ENCODE results near the gene NOXRED1. TPM values are rescaled to one million over a fixed set of nuclear protein-coding genes. Genes with fewer than 3 reads are reported as not detected.

Gene NOXRED1
- total and polyA plus RNA-seq, 2 donors from 2014 or later = 0.28 to 0.57 TPM

DNA sequence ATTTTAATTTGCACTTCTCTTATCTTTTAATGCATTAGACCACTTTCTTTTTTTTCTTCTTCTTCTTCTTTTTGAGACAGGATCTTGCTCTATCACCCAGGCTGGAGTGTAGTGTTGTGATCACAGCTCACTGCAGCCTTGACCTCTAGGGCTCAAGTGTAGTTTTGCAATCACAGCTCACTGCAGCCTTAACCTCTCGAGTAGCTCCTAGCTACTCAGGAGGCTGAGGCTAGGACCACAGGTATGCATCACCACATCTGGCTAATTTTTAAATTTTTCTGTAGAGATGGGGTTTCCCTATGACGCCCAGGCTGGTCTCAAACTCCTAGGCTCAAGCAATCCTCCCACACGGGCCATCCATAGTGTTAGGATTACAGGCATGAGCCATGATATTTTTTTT lies 59.2 kb downstream of the NOXRED1 start:
- TF ChIP-seq, protein P1, sequence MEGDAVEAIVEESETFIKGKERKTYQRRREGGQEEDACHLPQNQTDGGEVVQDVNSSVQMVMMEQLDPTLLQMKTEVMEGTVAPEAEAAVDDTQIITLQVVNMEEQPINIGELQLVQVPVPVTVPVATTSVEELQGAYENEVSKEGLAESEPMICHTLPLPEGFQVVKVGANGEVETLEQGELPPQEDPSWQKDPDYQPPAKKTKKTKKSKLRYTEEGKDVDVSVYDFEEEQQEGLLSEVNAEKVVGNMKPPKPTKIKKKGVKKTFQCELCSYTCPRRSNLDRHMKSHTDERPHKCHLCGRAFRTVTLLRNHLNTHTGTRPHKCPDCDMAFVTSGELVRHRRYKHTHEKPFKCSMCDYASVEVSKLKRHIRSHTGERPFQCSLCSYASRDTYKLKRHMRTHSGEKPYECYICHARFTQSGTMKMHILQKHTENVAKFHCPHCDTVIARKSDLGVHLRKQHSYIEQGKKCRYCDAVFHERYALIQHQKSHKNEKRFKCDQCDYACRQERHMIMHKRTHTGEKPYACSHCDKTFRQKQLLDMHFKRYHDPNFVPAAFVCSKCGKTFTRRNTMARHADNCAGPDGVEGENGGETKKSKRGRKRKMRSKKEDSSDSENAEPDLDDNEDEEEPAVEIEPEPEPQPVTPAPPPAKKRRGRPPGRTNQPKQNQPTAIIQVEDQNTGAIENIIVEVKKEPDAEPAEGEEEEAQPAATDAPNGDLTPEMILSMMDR (IDR thresholded peaks at IDR 0.05; ENCODE audit: borderline replicate concordance, extremely low read depth, insufficient read depth) = no peak
- Histone ChIP-seq H3K36me3 (ENCODE audit: control insufficient read depth in 2 of 3, insufficient read depth in 3 of 3, low read length in 3 of 3) (no peaks in the 10 kb centered on the region), H3K27me3 (ENCODE audit: control insufficient read depth, insufficient read depth, low read length) (no peaks in the 10 kb centered on the region), H3K27ac (ENCODE audit: low read depth in 2 of 2, low read length in 2 of 2) (no peak overlapping the region), H3K4me3 (ENCODE audit: low read length in 3 of 3) (no peak overlapping the region), H3K9ac (ENCODE audit: low read length in 3 of 3) (no peak overlapping the region), H3K4me1 (ENCODE audit: control insufficient read depth in 2 of 3, insufficient read depth in 2 of 3, low read depth in 1 of 3, low read length in 3 of 3) (no peaks in the 10 kb centered on the region), H3K9me3 (ENCODE audit: control insufficient read depth in 2 of 3, insufficient read depth in 1 of 3, low read length in 3 of 3) (no peaks in the 10 kb centered on the region)
- DNase-seq = no peak
- intact Hi-C loops (cut with DNase I) = no loop called here
- FAIRE-seq = no peak

GRCh38 chr14:77359626-77360025 lies 63.7 kb downstream of the NOXRED1 start:
- H3K27ac ChIP-seq (ENCODE audit: low read depth in 2 of 2, low read length in 2 of 2) = no peak overlapping the region
- H3K27me3 ChIP-seq (ENCODE audit: control insufficient read depth, insufficient read depth, low read length) = no peaks in the 10 kb centered on the region
- intact Hi-C loops (cut with DNase I) = no loop called here
- no peak overlapping the region for H3K4me3 ChIP-seq (ENCODE audit: low read length in 3 of 3)
- TF ChIP-seq, protein P1 (IDR thresholded peaks at IDR 0.05; ENCODE audit: borderline replicate concordance, extremely low read depth, insufficient read depth) = no peak
- no peak for FAIRE-seq
- no peaks in the 10 kb centered on the region for H3K9me3 ChIP-seq (ENCODE audit: control insufficient read depth in 2 of 3, insufficient read depth in 1 of 3, low read length in 3 of 3)
- no peak overlapping the region for H3K9ac ChIP-seq (ENCODE audit: low read length in 3 of 3)
- no peaks in the 10 kb centered on the region for H3K36me3 ChIP-seq (ENCODE audit: control insufficient read depth in 2 of 3, insufficient read depth in 3 of 3, low read length in 3 of 3)
- H3K4me1 ChIP-seq (ENCODE audit: control insufficient read depth in 2 of 3, insufficient read depth in 2 of 3, low read depth in 1 of 3, low read length in 3 of 3) = no peaks in the 10 kb centered on the region
- DNase-seq = no peak

GRCh38 chr14:77356899-77357298 lies 66.4 kb downstream of the NOXRED1 start:
- no peaks in the 10 kb centered on the region for H3K9me3 ChIP-seq (ENCODE audit: control insufficient read depth in 2 of 3, insufficient read depth in 1 of 3, low read length in 3 of 3)
- no peak overlapping the region for H3K9ac ChIP-seq (ENCODE audit: low read length in 3 of 3)
- DNase-seq (no peak), FAIRE-seq (no peak)
- no peak overlapping the region for H3K27ac ChIP-seq (ENCODE audit: low read depth in 2 of 2, low read length in 2 of 2)
- intact Hi-C loops (cut with DNase I) = no loop called here
- no peaks in the 10 kb centered on the region for H3K27me3 ChIP-seq (ENCODE audit: control insufficient read depth, insufficient read depth, low read length)
- TF ChIP-seq, protein P1 (IDR thresholded peaks at IDR 0.05; ENCODE audit: borderline replicate concordance, extremely low read depth, insufficient read depth) = no peak
- H3K4me3 ChIP-seq (ENCODE audit: low read length in 3 of 3) = no peak overlapping the region
- no peaks in the 10 kb centered on the region for H3K36me3 ChIP-seq (ENCODE audit: control insufficient read depth in 2 of 3, insufficient read depth in 3 of 3, low read length in 3 of 3)
- H3K4me1 ChIP-seq (ENCODE audit: control insufficient read depth in 2 of 3, insufficient read depth in 2 of 3, low read depth in 1 of 3, low read length in 3 of 3) = no peaks in the 10 kb centered on the region

DNA sequence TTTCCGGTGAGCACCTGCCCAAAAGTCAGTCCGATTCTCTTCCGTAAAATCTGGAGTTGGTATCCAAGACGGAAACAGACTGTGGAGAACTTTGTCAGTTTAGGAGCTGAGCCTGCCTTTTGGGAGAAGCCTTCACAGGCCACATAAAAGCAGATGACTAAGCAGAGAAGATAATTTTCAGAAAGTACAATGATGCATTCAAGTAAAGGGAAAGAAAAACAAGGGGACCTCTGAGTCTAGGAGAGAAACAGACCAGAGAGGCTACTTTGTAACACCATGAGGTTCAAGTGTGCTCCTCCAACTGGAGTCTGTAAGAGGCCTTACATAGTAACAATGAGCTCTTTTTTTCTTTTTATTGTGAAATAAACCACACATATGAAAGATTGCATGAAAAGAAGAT lies 67.5 kb downstream of the NOXRED1 start:
- Histone ChIP-seq H3K4me1 (ENCODE audit: control insufficient read depth in 2 of 3, insufficient read depth in 2 of 3, low read depth in 1 of 3, low read length in 3 of 3) (no peaks in the 10 kb centered on the region), H3K9me3 (ENCODE audit: control insufficient read depth in 2 of 3, insufficient read depth in 1 of 3, low read length in 3 of 3) (no peaks in the 10 kb centered on the region), H3K27ac (ENCODE audit: low read depth in 2 of 2, low read length in 2 of 2) (no peak overlapping the region), H3K36me3 (ENCODE audit: control insufficient read depth in 2 of 3, insufficient read depth in 3 of 3, low read length in 3 of 3) (no peaks in the 10 kb centered on the region), H3K27me3 (ENCODE audit: control insufficient read depth, insufficient read depth, low read length) (no peaks in the 10 kb centered on the region), H3K9ac (ENCODE audit: low read length in 3 of 3) (no peak overlapping the region), H3K4me3 (ENCODE audit: low read length in 3 of 3) (no peak overlapping the region)
- TF ChIP-seq, protein P1 (IDR thresholded peaks at IDR 0.05; ENCODE audit: borderline replicate concordance, extremely low read depth, insufficient read depth) = no peak
- FAIRE-seq (no peak), DNase-seq (no peak)
- intact Hi-C loops (cut with DNase I) = no loop called here

Measured in kidney (tissue), 14 donors.